Measurements from ENCODE around the gene LRIG2.

DNA sequence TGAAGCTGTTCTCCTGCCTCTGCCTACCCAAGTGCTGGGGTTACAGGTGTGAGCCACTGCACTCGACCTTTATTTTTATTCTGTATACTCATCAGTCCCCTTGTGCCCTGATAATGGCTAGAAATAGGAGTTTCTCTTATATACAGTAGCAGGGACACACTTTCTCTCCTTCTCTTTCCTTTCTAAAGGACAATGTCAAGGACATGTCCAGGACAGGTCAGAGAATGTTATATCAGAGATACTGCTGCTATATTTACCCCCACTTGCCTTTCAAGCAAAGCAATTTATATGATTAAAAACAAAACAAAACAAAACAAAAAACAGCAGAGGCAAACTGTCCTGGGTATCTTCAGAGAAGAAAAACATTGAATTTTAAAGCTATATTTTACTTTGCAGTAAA lies 43.2 kb upstream of the LRIG2 start:
- TF ChIP-seq, protein P1, sequence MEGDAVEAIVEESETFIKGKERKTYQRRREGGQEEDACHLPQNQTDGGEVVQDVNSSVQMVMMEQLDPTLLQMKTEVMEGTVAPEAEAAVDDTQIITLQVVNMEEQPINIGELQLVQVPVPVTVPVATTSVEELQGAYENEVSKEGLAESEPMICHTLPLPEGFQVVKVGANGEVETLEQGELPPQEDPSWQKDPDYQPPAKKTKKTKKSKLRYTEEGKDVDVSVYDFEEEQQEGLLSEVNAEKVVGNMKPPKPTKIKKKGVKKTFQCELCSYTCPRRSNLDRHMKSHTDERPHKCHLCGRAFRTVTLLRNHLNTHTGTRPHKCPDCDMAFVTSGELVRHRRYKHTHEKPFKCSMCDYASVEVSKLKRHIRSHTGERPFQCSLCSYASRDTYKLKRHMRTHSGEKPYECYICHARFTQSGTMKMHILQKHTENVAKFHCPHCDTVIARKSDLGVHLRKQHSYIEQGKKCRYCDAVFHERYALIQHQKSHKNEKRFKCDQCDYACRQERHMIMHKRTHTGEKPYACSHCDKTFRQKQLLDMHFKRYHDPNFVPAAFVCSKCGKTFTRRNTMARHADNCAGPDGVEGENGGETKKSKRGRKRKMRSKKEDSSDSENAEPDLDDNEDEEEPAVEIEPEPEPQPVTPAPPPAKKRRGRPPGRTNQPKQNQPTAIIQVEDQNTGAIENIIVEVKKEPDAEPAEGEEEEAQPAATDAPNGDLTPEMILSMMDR (IDR thresholded peaks at IDR 0.05) = no peak
- no peak for TF ChIP-seq POLR2A (IDR thresholded peaks at IDR 0.05)
